VCaP (cell line): ENCODE data around the gene BCL6.
A peak's percentile ranks its signal among the peaks of the same experiment; 100 is the strongest.

Source experiments
- H3K27ac ChIP-seq: fragments of 450-650 bp; 2 replicates; pipeline ENCODE4 v1.5.1; 2017
- CTCF ChIP-seq: fragments of 450-650 bp; conservative IDR thresholded peaks from 2 replicates; pipeline ENCODE4 v1.5.1; 2017; ENCODE audit warnings: mild to moderate bottlenecking, moderate library complexity

Gene BCL6

GRCh38 chr3:187758318-187758955 lies 13.2 kb upstream of the BCL6 start:
- no peak for TF ChIP-seq CTCF
- no peak overlapping the region for H3K27ac ChIP-seq

- no peak for TF ChIP-seq CTCF
These were observed 8.2 kb upstream of the BCL6 start for GRCh38 chr3:187753516-187753915.

GRCh38 chr3:187750513-187751123 lies 5.3 kb upstream of the BCL6 start:
- no peak for TF ChIP-seq CTCF
- peak overlapping the region; percentile 86 for H3K27ac ChIP-seq

More at GRCh38 chr3:187753516-187753915, 8.2 kb upstream of the BCL6 start:
- H3K27ac ChIP-seq = no peak overlapping the region

GRCh38 chr3:187750006-187750512 lies 4.8 kb upstream of the BCL6 start:
- TF ChIP-seq CTCF = no peak
- peak overlapping the region; percentile 86 for H3K27ac ChIP-seq

- H3K27ac ChIP-seq = no peak overlapping the region; the same call in 1 of the 2 replicates
- TF ChIP-seq CTCF = peak; percentile 95
These were observed 2.8 kb upstream of the BCL6 start for GRCh38 chr3:187748050-187748481.

- no peak overlapping the region for H3K27ac ChIP-seq
- TF ChIP-seq CTCF = no peak
These were observed 2.2 kb upstream of the BCL6 start for GRCh38 chr3:187747506-187747905.

- no peak for TF ChIP-seq CTCF
- no peak overlapping the region; the same call in 1 of the 2 replicates for H3K27ac ChIP-seq
These were observed 1.4 kb upstream of the BCL6 start for GRCh38 chr3:187746442-187747281.
